CD4-positive, alpha-beta memory T cell (primary cell): Measurements from ENCODE around the gene TMEM171. TPM values are rescaled to one million over a fixed set of nuclear protein-coding genes. Genes with fewer than 3 reads are reported as not detected.

Experiments
- CTCF ChIA-PET: fragments of 350-600 bp; sonication (Branson Sonifier 250); formaldehyde crosslinking; loops from one replicate; lab custom pipeline; 2021; ENCODE audit warnings: inconsistent platforms; ENCODE audit not compliant: partially characterized antibody; lab: Charles Lee
- POLR2A ChIA-PET: fragments of 350-600 bp; sonication (Branson Sonifier 250); formaldehyde crosslinking; loops from one replicate; lab custom pipeline; 2021; ENCODE audit not compliant: partially characterized antibody; lab: Charles Lee
- DNase-seq, 5 donors: peaks; one replicate each; pipeline versions ENCODE4 v3.0.0 to v3.0.0-alpha.2; 2020 to 2022; ENCODE audit warnings: mixed read lengths in 1 of 5
- H3K27ac ChIP-seq: one replicate; pipeline ENCODE4 v1.7.0; 2013; ENCODE audit warnings: low read depth, low read length
- H3K27me3 ChIP-seq: 2 replicates; pipeline ENCODE4 v1.7.0; 2013; ENCODE audit warnings: mild to moderate bottlenecking, low read length, moderate library complexity; ENCODE audit not compliant: insufficient read depth
- H3K36me3 ChIP-seq: 2 replicates; pipeline ENCODE4 v1.7.0; 2013; ENCODE audit warnings: mild to moderate bottlenecking, low read length, moderate library complexity; ENCODE audit not compliant: insufficient read depth
- H3K4me1 ChIP-seq: 2 replicates; pipeline ENCODE4 v1.7.0; 2013; ENCODE audit warnings: mild to moderate bottlenecking, low read length, moderate library complexity; ENCODE audit not compliant: insufficient read depth
- H3K4me3 ChIP-seq, 2 donors: one replicate each; pipeline ENCODE4 v1.7.0; 2013; ENCODE audit warnings: low read length in 2 of 2, mild to moderate bottlenecking in 1 of 2
- H3K9me3 ChIP-seq, 2 donors: one replicate each; pipeline ENCODE4 v1.7.0; 2013; ENCODE audit warnings: low read length in 2 of 2, control low read depth in 1 of 2; ENCODE audit not compliant: control insufficient read depth in 1 of 2
- H3K27ac Mint-ChIP-seq, 7 donors: one replicate each; pipeline ENCODE4 v1.8.0; 2020 to 2021; ENCODE audit warnings: mixed read lengths in 7 of 7, mild to moderate bottlenecking in 6 of 7, inconsistent platforms in 3 of 7, moderate library complexity in 3 of 7
- H3K27me3 Mint-ChIP-seq, 2 donors: one replicate each; pipeline ENCODE4 v1.8.0; 2020 to 2021; ENCODE audit warnings: mixed read lengths in 2 of 2
- H3K36me3 Mint-ChIP-seq, 2 donors: one replicate each; pipeline ENCODE4 v1.8.0; 2020 to 2021; ENCODE audit warnings: mixed read lengths in 2 of 2, inconsistent platforms in 1 of 2, mild to moderate bottlenecking in 1 of 2
- H3K4me1 Mint-ChIP-seq, 4 donors: one replicate each; pipeline ENCODE4 v1.8.0; 2020 to 2021; ENCODE audit warnings: mixed read lengths in 4 of 4, mild to moderate bottlenecking in 1 of 4
- H3K4me3 Mint-ChIP-seq, 8 donors: one replicate each; pipeline ENCODE4 v1.8.0; 2020 to 2021; ENCODE audit warnings: mixed read lengths in 8 of 8, mild to moderate bottlenecking in 7 of 8, moderate library complexity in 6 of 8, inconsistent platforms in 3 of 8
- H3K9me3 Mint-ChIP-seq, 8 donors: one replicate each; pipeline ENCODE4 v1.8.0; 2020 to 2021; ENCODE audit warnings: mixed read lengths in 8 of 8, mild to moderate bottlenecking in 5 of 8, inconsistent platforms in 3 of 8, moderate library complexity in 1 of 8
- intact Hi-C: fragments of 100-400 bp; cut with micrococcal nuclease; formaldehyde crosslinking; loops from one replicate; pipeline ENCODE4 v1.15.1; 2023
- polyA plus RNA-seq, 2 donors: library from polyadenylated mRNA; unstranded; fragments of 300-500 nt; fragmentation: Illumina TruSeq; gene quantifications; one replicate each; pipeline ENCODE4 v1.2.3, GENCODE V29; 2021
- total RNA-seq, 2 experiments: library from RNA; stranded (reverse); gene quantifications; one replicate each; pipeline ENCODE4 v1.2.3, GENCODE V29; 2021

The TMEM171 gene
- total and polyA plus RNA-seq, 4 experiments from 2014 or later, result 0.35 to 1.3 (median 0.52) TPM

GRCh38 chr5:73097740-73098139 lies 22.6 kb upstream of the TMEM171 start:
- DNase-seq, result no peak
- H3K4me1 ChIP-seq, result no peaks in the 10 kb centered on the region
- intact Hi-C loops, result no loop called here
- H3K9me3 ChIP-seq, result no peaks in the 10 kb centered on the region
- H3K27ac ChIP-seq, result no peak overlapping the region
- H3K27me3 Mint-ChIP-seq, result peaks cover 2 to 3% of the 10 kb centered on the region in 2 donors
- H3K9me3 Mint-ChIP-seq, result peaks cover 0 to 10% (median 0%) of the 10 kb centered on the region in 8 donors
- H3K36me3 ChIP-seq, result no peaks in the 10 kb centered on the region
- H3K4me3 ChIP-seq, result no peak overlapping the region
- peaks cover 0 to 1% (median 0%) of the 10 kb centered on the region in 4 donors for H3K4me1 Mint-ChIP-seq
- ChIA-PET CTCF (no interaction called here), POLR2A (no interaction called here)
- no peaks in the 10 kb centered on the region for H3K27me3 ChIP-seq
- no peak overlapping the region for H3K27ac Mint-ChIP-seq
- H3K4me3 Mint-ChIP-seq, result no peak overlapping the region
- no peaks in the 10 kb centered on the region for H3K36me3 Mint-ChIP-seq

- intact Hi-C loops, result no loop called here
Measured at GRCh38 chr5:73100109-73100508, 20.3 kb upstream of the TMEM171 start.

GRCh38 chr5:73103870-73104299 lies 16.5 kb upstream of the TMEM171 start:
- peak overlapping the region in 1 of 7 donors; percentile 31 for H3K27ac Mint-ChIP-seq
- POLR2A ChIA-PET, result no interaction called here
- intact Hi-C loops, result no loop called here
- peaks cover 9 to 17% of the 10 kb centered on the region in 2 donors for H3K27me3 Mint-ChIP-seq
- H3K4me3 Mint-ChIP-seq, result no peak overlapping the region
- Histone ChIP-seq H3K36me3 (no peaks in the 10 kb centered on the region), H3K4me1 (no peaks in the 10 kb centered on the region), H3K27ac (no peak overlapping the region), H3K27me3 (peaks cover 2% of the 10 kb centered on the region), H3K9me3 (no peaks in the 10 kb centered on the region), H3K4me3 (no peak overlapping the region)
- H3K9me3 Mint-ChIP-seq, result peaks cover 0 to 6% (median 0%) of the 10 kb centered on the region in 8 donors
- CTCF ChIA-PET, result no interaction called here
- no peak for DNase-seq
- H3K36me3 Mint-ChIP-seq, result no peaks in the 10 kb centered on the region
- no peaks in the 10 kb centered on the region for H3K4me1 Mint-ChIP-seq

More at GRCh38 chr5:73100109-73100508, 20.3 kb upstream of the TMEM171 start:
- Mint-ChIP-seq H3K9me3 (peaks cover 0 to 10% (median 2%) of the 10 kb centered on the region in 8 donors), H3K4me3 (no peak overlapping the region), H3K27me3 (peaks cover 2 to 5% of the 10 kb centered on the region in 2 donors), H3K36me3 (no peaks in the 10 kb centered on the region), H3K27ac (no peak overlapping the region), H3K4me1 (peaks cover 0 to 1% (median 0%) of the 10 kb centered on the region in 4 donors)
- Histone ChIP-seq H3K4me3 (no peak overlapping the region), H3K4me1 (no peaks in the 10 kb centered on the region), H3K27ac (no peak overlapping the region), H3K36me3 (no peaks in the 10 kb centered on the region), H3K9me3 (no peaks in the 10 kb centered on the region), H3K27me3 (no peaks in the 10 kb centered on the region)
- ChIA-PET CTCF (interaction anchor here (1.7 kb wide), 1 partner anchor 10 kb away, joined by 3 read pairs; no protein-coding TSS in a partner anchor), POLR2A (no interaction called here)
- DNase-seq, result no peak

GRCh38 chr5:73104326-73104725 lies 16.0 kb upstream of the TMEM171 start:
- H3K4me1 Mint-ChIP-seq, result no peaks in the 10 kb centered on the region
- H3K27me3 Mint-ChIP-seq, result peaks cover 9 to 18% of the 10 kb centered on the region in 2 donors
- intact Hi-C loops, result no loop called here
- H3K27me3 ChIP-seq, result peaks cover 6% of the 10 kb centered on the region
- no peak overlapping the region for H3K27ac ChIP-seq
- no peak overlapping the region for H3K4me3 ChIP-seq
- DNase-seq, result no peak
- no peaks in the 10 kb centered on the region for H3K4me1 ChIP-seq
- no peak overlapping the region for H3K27ac Mint-ChIP-seq
- H3K36me3 Mint-ChIP-seq, result no peaks in the 10 kb centered on the region
- no peaks in the 10 kb centered on the region for H3K9me3 ChIP-seq
- no peaks in the 10 kb centered on the region for H3K36me3 ChIP-seq
- H3K4me3 Mint-ChIP-seq, result no peak overlapping the region
- ChIA-PET POLR2A (no interaction called here), CTCF (no interaction called here)
- peaks cover 0 to 6% (median 0%) of the 10 kb centered on the region in 8 donors for H3K9me3 Mint-ChIP-seq

- H3K27ac ChIP-seq, result no peak overlapping the region
- H3K27me3 ChIP-seq, result peaks cover 6% of the 10 kb centered on the region
- H3K9me3 ChIP-seq, result no peaks in the 10 kb centered on the region
- DNase-seq, result no peak
- no peaks in the 10 kb centered on the region for H3K36me3 ChIP-seq
- H3K27ac Mint-ChIP-seq, result no peak overlapping the region
- H3K27me3 Mint-ChIP-seq, result peaks cover 9 to 20% of the 10 kb centered on the region in 2 donors
- H3K4me3 ChIP-seq, result no peak overlapping the region
- H3K36me3 Mint-ChIP-seq, result no peaks in the 10 kb centered on the region
- CTCF ChIA-PET, result no interaction called here
- POLR2A ChIA-PET, result no interaction called here
- intact Hi-C loops, result no loop called here
- no peaks in the 10 kb centered on the region for H3K4me1 ChIP-seq
- H3K4me1 Mint-ChIP-seq, result no peaks in the 10 kb centered on the region
- no peak overlapping the region for H3K4me3 Mint-ChIP-seq
- H3K9me3 Mint-ChIP-seq, result peaks cover 0 to 6% (median 1%) of the 10 kb centered on the region in 8 donors
Measured at GRCh38 chr5:73106335-73106734, 14.0 kb upstream of the TMEM171 start.

GRCh38 chr5:73110190-73110589 lies 10.2 kb upstream of the TMEM171 start:
- Mint-ChIP-seq H3K27me3 (peaks cover 16 to 35% of the 10 kb centered on the region in 2 donors), H3K27ac (no peak overlapping the region), H3K9me3 (peaks cover 0 to 6% (median 4%) of the 10 kb centered on the region in 8 donors), H3K36me3 (no peaks in the 10 kb centered on the region), H3K4me3 (no peak overlapping the region), H3K4me1 (no peaks in the 10 kb centered on the region)
- Histone ChIP-seq H3K4me1 (no peaks in the 10 kb centered on the region), H3K36me3 (no peaks in the 10 kb centered on the region), H3K27me3 (peaks cover 6% of the 10 kb centered on the region), H3K27ac (no peak overlapping the region), H3K9me3 (no peaks in the 10 kb centered on the region), H3K4me3 (no peak overlapping the region)
- intact Hi-C loops, result no loop called here
- ChIA-PET CTCF (no interaction called here), POLR2A (no interaction called here)
- no peak for DNase-seq

GRCh38 chr5:73111536-73111935 lies 8.8 kb upstream of the TMEM171 start:
- no peaks in the 10 kb centered on the region for H3K4me1 Mint-ChIP-seq
- peaks cover 19 to 38% of the 10 kb centered on the region in 2 donors for H3K27me3 Mint-ChIP-seq
- H3K27me3 ChIP-seq, result peaks cover 6% of the 10 kb centered on the region

More at GRCh38 chr5:73111536-73111935, 8.8 kb upstream of the TMEM171 start:
- CTCF ChIA-PET, result no interaction called here
- H3K36me3 Mint-ChIP-seq, result no peaks in the 10 kb centered on the region
- no peaks in the 10 kb centered on the region for H3K4me1 ChIP-seq
- no peak overlapping the region for H3K27ac Mint-ChIP-seq
- no peaks in the 10 kb centered on the region for H3K9me3 ChIP-seq
- POLR2A ChIA-PET, result no interaction called here
- no peak for DNase-seq
- H3K36me3 ChIP-seq, result no peaks in the 10 kb centered on the region
- intact Hi-C loops, result no loop called here
- H3K27ac ChIP-seq, result no peak overlapping the region
- no peak overlapping the region for H3K4me3 Mint-ChIP-seq
- H3K9me3 Mint-ChIP-seq, result peaks cover 0 to 6% (median 4%) of the 10 kb centered on the region in 8 donors
- no peak overlapping the region for H3K4me3 ChIP-seq
